Lower lobe of right lung (tissue), 2 donors: ENCODE data around the gene MNX1. TPM values are rescaled to one million over a fixed set of nuclear protein-coding genes. Genes with fewer than 3 reads are reported as not detected.
A peak's percentile ranks its signal among the peaks of the same experiment; 100 is the strongest.

Experiments used
- ATAC-seq, 2 donors: fragments of 200-7000 bp; cut with Tn5 transposase; one replicate each; pipeline ENCODE4 v1.9.1; 2020 to 2022; ENCODE audit warnings: mild to moderate bottlenecking in 2 of 2, moderate library complexity in 2 of 2
- DNase-seq: peaks from one replicate; pipeline ENCODE4 v3.0.0-alpha.2; 2020
- H3K27ac ChIP-seq: fragments of 200-600 bp; one replicate; pipeline ENCODE4 v1.8.0; 2022
- H3K27me3 ChIP-seq: fragments of 200-600 bp; one replicate; pipeline ENCODE4 v1.8.0; 2022; ENCODE audit warnings: low read depth
- H3K36me3 ChIP-seq: fragments of 200-600 bp; one replicate; pipeline ENCODE4 v1.8.0; 2022; ENCODE audit warnings: mild to moderate bottlenecking
- H3K4me1 ChIP-seq: fragments of 200-600 bp; one replicate; pipeline ENCODE4 v1.8.0; 2022
- H3K4me3 ChIP-seq: fragments of 200-600 bp; one replicate; pipeline ENCODE4 v1.8.0; 2022; ENCODE audit warnings: mild to moderate bottlenecking
- H3K9me3 ChIP-seq: fragments of 200-600 bp; one replicate; pipeline ENCODE4 v1.8.0; 2022
- CTCF ChIP-seq: fragments of 200-600 bp; IDR thresholded peaks from one replicate; pipeline ENCODE4 v1.8.0; 2022; ENCODE audit warnings: antibody characterized with exemption, mild to moderate bottlenecking
- intact Hi-C: fragments of 100-400 bp; cut with DNase I; formaldehyde crosslinking; loops from one replicate; pipeline ENCODE4 v1.11.0; 2022
- total RNA-seq: library from RNA; stranded (reverse); fragmentation: NEBNext Ultra II Directional; extraction: Animal tissue kit (Norgen Biotek cat#: 25700); gene quantifications from one replicate; pipeline ENCODE4 v1.2.1, GENCODE V29; 2021
- donor health status: DM: no; HTN: yes; CAD: no; lungs with severe emphysema.

The MNX1 gene
- total RNA-seq, 1 donor from 2014 or later: 0.74 TPM

GRCh38 chr7:157037635-157038034 is 27.2 kb upstream of the MNX1 start:
- DNase-seq: no peak
- Histone ChIP-seq H3K4me3 (no peak overlapping the region), H3K27me3 (peaks cover 18% of the 10 kb centered on the region), H3K27ac (no peak overlapping the region), H3K4me1 (no peaks in the 10 kb centered on the region), H3K36me3 (no peaks in the 10 kb centered on the region), H3K9me3 (no peaks in the 10 kb centered on the region)
- no peak for ATAC-seq
- intact Hi-C loops: no loop called here
- no peak for TF ChIP-seq CTCF

- Histone ChIP-seq H3K9me3 (no peaks in the 10 kb centered on the region), H3K4me3 (no peak overlapping the region), H3K36me3 (no peaks in the 10 kb centered on the region), H3K27ac (no peak overlapping the region), H3K4me1 (no peaks in the 10 kb centered on the region), H3K27me3 (peaks cover 24% of the 10 kb centered on the region)
- intact Hi-C loops: no loop called here
- DNase-seq (no peak), ATAC-seq (no peak)
- TF ChIP-seq CTCF: no peak
Measured at GRCh38 chr7:157037028-157037427, 26.6 kb upstream of the MNX1 start.

- ATAC-seq: no peak
Measured at GRCh38 chr7:157035979-157036378, 25.5 kb upstream of the MNX1 start.

GRCh38 chr7:157035302-157035701 is 24.8 kb upstream of the MNX1 start:
- Histone ChIP-seq H3K9me3 (no peaks in the 10 kb centered on the region), H3K36me3 (no peaks in the 10 kb centered on the region), H3K27me3 (peaks cover 39% of the 10 kb centered on the region), H3K4me3 (no peak overlapping the region), H3K4me1 (no peaks in the 10 kb centered on the region), H3K27ac (no peak overlapping the region)
- DNase-seq (no peak), ATAC-seq (no peak)
- no peak for TF ChIP-seq CTCF
- intact Hi-C loops: no loop called here

More at GRCh38 chr7:157035979-157036378, 25.5 kb upstream of the MNX1 start:
- TF ChIP-seq CTCF: no peak
- intact Hi-C loops: no loop called here
- Histone ChIP-seq H3K4me3 (no peak overlapping the region), H3K36me3 (no peaks in the 10 kb centered on the region), H3K9me3 (no peaks in the 10 kb centered on the region), H3K27ac (no peak overlapping the region), H3K4me1 (no peaks in the 10 kb centered on the region), H3K27me3 (peaks cover 33% of the 10 kb centered on the region)
- no peak for DNase-seq

- H3K9me3 ChIP-seq: no peaks in the 10 kb centered on the region
- ATAC-seq: peak in 1 of 2 donors; percentile 13
- no peaks in the 10 kb centered on the region for H3K36me3 ChIP-seq
- H3K4me3 ChIP-seq: no peak overlapping the region
- no peaks in the 10 kb centered on the region for H3K4me1 ChIP-seq
- peaks cover 43% of the 10 kb centered on the region for H3K27me3 ChIP-seq
- no peak for DNase-seq
- intact Hi-C loops: no loop called here
- H3K27ac ChIP-seq: no peak overlapping the region
- no peak for TF ChIP-seq CTCF
Measured at GRCh38 chr7:157033483-157034473, 23.3 kb upstream of the MNX1 start.
